Naive thymus-derived CD4-positive, alpha-beta T cell (primary cell): ENCODE measurements around the gene SLC9A3. TPM values are rescaled to one million over a fixed set of nuclear protein-coding genes. Genes with fewer than 3 reads are reported as not detected.

Experiments
- ATAC-seq: fragments of 150-1000 bp; cut with Tn5 transposase; 2 replicates; pipeline ENCODE4 v1.10.0; 2021; ENCODE audit warnings: mild to moderate bottlenecking, moderate library complexity
- CTCF ChIA-PET: fragments of 350-600 bp; sonication (Branson Sonifier 250); formaldehyde crosslinking; loops from one replicate; lab custom pipeline; 2021; ENCODE audit warnings: antibody characterized with exemption; lab: Charles Lee
- POLR2A ChIA-PET: fragments of 350-600 bp; sonication (Branson Sonifier 250); formaldehyde crosslinking; loops from one replicate; lab custom pipeline; 2021; ENCODE audit warnings: antibody characterized with exemption, inconsistent platforms; lab: Charles Lee
- DNase-seq, 9 donors: peaks; one replicate each; pipeline versions ENCODE4 v3.0.0 to v3.0.0-alpha.2; 2020 to 2022; ENCODE audit warnings: mixed read lengths in 1 of 9
- H3K27ac ChIP-seq: one replicate; pipeline ENCODE4 v1.7.0; 2013; ENCODE audit warnings: mild to moderate bottlenecking, low read depth, low read length, moderate library complexity
- H3K27me3 ChIP-seq, 2 donors: one replicate each; pipeline ENCODE4 v1.7.0; 2013; ENCODE audit warnings: low read length in 2 of 2, mild to moderate bottlenecking in 2 of 2, moderate library complexity in 2 of 2; ENCODE audit not compliant: control insufficient read depth in 2 of 2, insufficient read depth in 2 of 2
- H3K36me3 ChIP-seq, 3 experiments: 1 replicate in 2 of 3; 2 replicates in 1 of 3; pipeline ENCODE4 v1.7.0; 2013; ENCODE audit warnings: low read length in 3 of 3, mild to moderate bottlenecking in 3 of 3, moderate library complexity in 1 of 3; ENCODE audit not compliant: insufficient read depth in 3 of 3, control insufficient read depth in 2 of 3
- H3K4me1 ChIP-seq, 2 donors: one replicate each; pipeline ENCODE4 v1.7.0; 2013; ENCODE audit warnings: low read length in 2 of 2, mild to moderate bottlenecking in 2 of 2, moderate library complexity in 1 of 2; ENCODE audit not compliant: control insufficient read depth in 2 of 2, insufficient read depth in 2 of 2
- H3K4me3 ChIP-seq: 2 replicates; pipeline ENCODE4 v1.7.0; 2013; ENCODE audit warnings: mild to moderate bottlenecking, low read length
- H3K9me3 ChIP-seq, 3 experiments: 1 replicate in 2 of 3; 2 replicates in 1 of 3; pipeline ENCODE4 v1.7.0; 2013; ENCODE audit warnings: low read length in 3 of 3; ENCODE audit not compliant: control insufficient read depth in 2 of 3
- H3K27ac Mint-ChIP-seq, 9 donors: one replicate each; pipeline ENCODE4 v1.8.0; 2020 to 2022; ENCODE audit warnings: mixed read lengths in 9 of 9, mild to moderate bottlenecking in 8 of 9, moderate library complexity in 5 of 9, inconsistent platforms in 2 of 9
- H3K27me3 Mint-ChIP-seq, 5 donors: one replicate each; pipeline ENCODE4 v1.8.0; 2021 to 2022; ENCODE audit warnings: mixed read lengths in 5 of 5, mild to moderate bottlenecking in 1 of 5
- H3K36me3 Mint-ChIP-seq, 5 donors: one replicate each; pipeline ENCODE4 v1.8.0; 2020 to 2022; ENCODE audit warnings: mixed read lengths in 5 of 5, mild to moderate bottlenecking in 3 of 5, inconsistent platforms in 1 of 5
- H3K4me1 Mint-ChIP-seq, 7 donors: one replicate each; pipeline ENCODE4 v1.8.0; 2020 to 2022; ENCODE audit warnings: mixed read lengths in 7 of 7, mild to moderate bottlenecking in 3 of 7, inconsistent platforms in 1 of 7
- H3K4me3 Mint-ChIP-seq, 10 donors: one replicate each; pipeline ENCODE4 v1.8.0; 2020 to 2022; ENCODE audit warnings: mild to moderate bottlenecking in 10 of 10, mixed read lengths in 10 of 10, moderate library complexity in 6 of 10, inconsistent platforms in 2 of 10
- H3K9me3 Mint-ChIP-seq, 11 donors: one replicate each; pipeline ENCODE4 v1.8.0; 2020 to 2022; ENCODE audit warnings: mixed read lengths in 11 of 11, mild to moderate bottlenecking in 4 of 11, inconsistent platforms in 1 of 11, moderate library complexity in 1 of 11
- intact Hi-C, 2 donors: fragments of 100-400 bp; cut with micrococcal nuclease; formaldehyde crosslinking; loops; one replicate each; pipeline ENCODE4 v1.15.1; 2023
- polyA plus RNA-seq, 2 donors: library from polyadenylated mRNA; unstranded; fragments of 300-500 nt; fragmentation: Illumina TruSeq; gene quantifications; one replicate each; pipeline ENCODE4 v1.2.3, GENCODE V29; 2021
- total RNA-seq, 6 experiments: library from RNA in 5 of 6; stranded (reverse) in 5 of 6; gene quantifications; 1 replicate in 5 of 6; 2 replicates in 1 of 6; pipeline ENCODE4 v1.2.3 and lab custom pipeline; 2021 to 2026

The SLC9A3 gene
- total and polyA plus RNA-seq, 7 experiments from 2014 or later, result 1.5 to 5.5 (median 3.2) TPM

DNA sequence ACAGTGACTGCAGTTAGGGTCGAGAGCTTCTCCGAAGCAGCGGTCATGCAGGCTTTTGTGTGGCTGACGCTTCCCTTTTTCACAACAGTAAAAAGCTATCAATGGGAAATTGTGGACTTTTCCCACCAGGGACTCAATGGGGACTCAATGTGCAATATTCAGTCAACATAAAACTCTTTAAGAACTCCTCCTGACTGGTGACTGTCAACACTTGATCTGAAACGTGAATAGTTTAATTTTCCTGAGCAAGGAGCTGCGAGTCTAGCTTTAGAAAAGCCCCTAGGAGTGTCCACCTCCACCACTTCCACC is 52.5 kb downstream of the SLC9A3 start:
- ChIA-PET CTCF (interaction anchor here (0.9 to 1.4 kb wide), 2 partner anchors 26 to 283 kb away, joined by 3 to 7 read pairs; no protein-coding TSS in a partner anchor), POLR2A (interaction anchor here (1.0 to 2.7 kb wide), 3 partner anchors 7 to 140 kb away, joined by 5 to 13 read pairs (median 6); partner anchors contain the start of gene CEP72)
- peaks cover 0 to 15% (median 0%) of the 10 kb centered on the region in 3 experiments for H3K36me3 ChIP-seq
- DNase-seq (no peak), ATAC-seq (no peak)
- Mint-ChIP-seq H3K4me3 (peak overlapping the region; percentile 80 to 91 (median 84)), H3K9me3 (no peaks in the 10 kb centered on the region), H3K36me3 (peaks cover 0 to 5% (median 3%) of the 10 kb centered on the region in 5 donors), H3K27me3 (peaks cover 0 to 8% (median 0%) of the 10 kb centered on the region in 5 donors), H3K27ac (peak overlapping the region; percentile 73 to 92 (median 87)), H3K4me1 (peaks cover 13 to 22% (median 19%) of the 10 kb centered on the region in 7 donors)
- peak overlapping the region; percentile 95 for H3K27ac ChIP-seq
- H3K4me3 ChIP-seq, result peak overlapping the region; percentile 82
- peaks cover 14 to 18% of the 10 kb centered on the region in 2 donors for H3K4me1 ChIP-seq
- H3K27me3 ChIP-seq, result peaks cover 0 to 3% of the 10 kb centered on the region in 2 donors
- H3K9me3 ChIP-seq, result no peaks in the 10 kb centered on the region
- intact Hi-C loops, result loop anchor here (2.0 to 5.0 kb wide), 3 partner anchors 25 to 916 kb away; partner anchors contain the start of gene ZDHHC11B (in 1 of the 2)

- ChIA-PET POLR2A (interaction anchor here (2.3 kb wide), 1 partner anchor 141 kb away, joined by 6 read pairs; the partner anchor contains the start of gene CEP72), CTCF (interaction anchor here (1.4 kb wide), 1 partner anchor 25 kb away, joined by 7 read pairs; no protein-coding TSS in a partner anchor)
- peaks cover 0 to 2% (median 0%) of the 10 kb centered on the region in 11 donors for H3K9me3 Mint-ChIP-seq
- peak overlapping the region; percentile 80 to 91 (median 84) for H3K4me3 Mint-ChIP-seq
- ATAC-seq (no peak), DNase-seq (no peak)
- Histone ChIP-seq H3K27me3 (peaks cover 0 to 3% of the 10 kb centered on the region in 2 donors), H3K27ac (peak overlapping the region; percentile 95), H3K4me3 (peak overlapping the region; percentile 82), H3K9me3 (no peaks in the 10 kb centered on the region), H3K36me3 (peaks cover 0 to 21% (median 0%) of the 10 kb centered on the region in 3 experiments), H3K4me1 (peaks cover 14 to 18% of the 10 kb centered on the region in 2 donors)
- peaks cover 16 to 26% (median 19%) of the 10 kb centered on the region in 7 donors for H3K4me1 Mint-ChIP-seq
- H3K36me3 Mint-ChIP-seq, result peaks cover 0 to 5% (median 3%) of the 10 kb centered on the region in 5 donors
- peak overlapping the region; percentile 73 to 92 (median 87) for H3K27ac Mint-ChIP-seq
- intact Hi-C loops, result loop anchor here in 1 of 2 donors (5.0 kb wide), 1 partner anchor 916 kb away; no protein-coding TSS in a partner anchor
- H3K27me3 Mint-ChIP-seq, result peaks cover 0 to 8% (median 0%) of the 10 kb centered on the region in 5 donors
Observed at GRCh38 chr5:470961-471749, 53.1 kb downstream of the SLC9A3 start.

DNA sequence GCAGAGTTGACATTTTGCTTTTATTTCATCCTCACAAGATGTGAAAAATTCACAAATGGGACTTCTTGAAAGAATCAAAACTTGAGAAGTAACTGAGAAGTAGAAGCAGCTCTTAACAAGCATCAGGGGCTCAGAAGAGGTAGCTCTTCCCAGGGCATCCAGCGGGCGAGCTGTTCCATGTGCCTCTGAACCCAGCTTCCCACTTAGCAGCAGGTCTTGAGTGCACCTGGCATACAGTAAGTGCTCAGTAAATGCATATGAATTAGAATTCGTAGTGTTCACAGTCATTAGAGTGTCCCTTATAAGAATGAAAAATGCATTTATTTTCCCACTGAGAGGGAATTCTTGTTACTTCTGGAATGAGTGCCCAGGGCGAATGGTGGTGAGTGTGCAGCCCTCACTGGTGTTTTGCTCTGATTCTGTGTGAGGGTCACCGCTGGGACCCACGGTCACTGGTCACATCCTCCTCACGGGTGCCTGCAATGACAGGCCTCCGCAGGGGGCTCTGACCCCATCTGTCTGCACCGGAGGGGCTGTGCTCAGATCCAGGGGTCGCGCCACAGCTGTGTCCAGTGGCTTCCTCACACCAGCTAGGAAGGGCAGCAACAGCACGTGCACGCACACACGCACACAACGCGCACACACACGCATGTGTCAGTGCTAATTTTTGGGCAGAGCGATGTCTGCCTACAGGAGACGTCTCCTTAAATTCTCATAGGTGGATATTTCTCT is 54.3 kb downstream of the SLC9A3 start:
- intact Hi-C loops, result loop anchor here in 1 of 2 donors (5.0 kb wide), 1 partner anchor 917 kb away; no protein-coding TSS in a partner anchor
- H3K4me3 Mint-ChIP-seq, result peak overlapping the region in 6 of 10 donors; percentile 7 to 88 (median 22)

GRCh38 chr5:468401-468800 is 55.8 kb downstream of the SLC9A3 start:
- H3K27me3 ChIP-seq, result no peaks in the 10 kb centered on the region
- intact Hi-C loops, result no loop called here
- no peak overlapping the region for H3K27ac ChIP-seq
- Mint-ChIP-seq H3K9me3 (peaks cover 0 to 2% (median 0%) of the 10 kb centered on the region in 11 donors), H3K27ac (no peak overlapping the region), H3K27me3 (no peaks in the 10 kb centered on the region), H3K4me3 (no peak overlapping the region), H3K4me1 (peaks cover 17 to 38% (median 28%) of the 10 kb centered on the region in 7 donors), H3K36me3 (peaks cover 3 to 14% (median 8%) of the 10 kb centered on the region in 5 donors)
- ATAC-seq, result no peak
- H3K4me1 ChIP-seq, result peaks cover 24 to 29% of the 10 kb centered on the region in 2 donors
- H3K36me3 ChIP-seq, result peaks cover 0 to 22% (median 0%) of the 10 kb centered on the region in 3 experiments
- H3K4me3 ChIP-seq, result no peak overlapping the region
- no peak for DNase-seq
- POLR2A ChIA-PET, result no interaction called here
- no peaks in the 10 kb centered on the region for H3K9me3 ChIP-seq
- CTCF ChIA-PET, result no interaction called here

More for the DNA sequence above, 54.3 kb downstream of the SLC9A3 start:
- no peak overlapping the region for H3K4me3 ChIP-seq
- peaks cover 0 to 5% (median 0%) of the 10 kb centered on the region in 5 donors for H3K27me3 Mint-ChIP-seq
- H3K4me1 Mint-ChIP-seq, result peaks cover 16 to 26% (median 17%) of the 10 kb centered on the region in 7 donors
- ATAC-seq, result no peak
- H3K36me3 ChIP-seq, result peaks cover 0 to 22% (median 0%) of the 10 kb centered on the region in 3 experiments
- peaks cover 0 to 6% (median 3%) of the 10 kb centered on the region in 5 donors for H3K36me3 Mint-ChIP-seq
- H3K4me1 ChIP-seq, result peaks cover 16 to 18% of the 10 kb centered on the region in 2 donors
- CTCF ChIA-PET, result no interaction called here
- no peak for DNase-seq
- POLR2A ChIA-PET, result no interaction called here
- peak overlapping the region in 5 of 9 donors; percentile 6 to 50 (median 16) for H3K27ac Mint-ChIP-seq
- H3K27ac ChIP-seq, result no peak overlapping the region
- no peaks in the 10 kb centered on the region for H3K9me3 ChIP-seq
- peaks cover 0 to 2% (median 0%) of the 10 kb centered on the region in 11 donors for H3K9me3 Mint-ChIP-seq
- H3K27me3 ChIP-seq, result no peaks in the 10 kb centered on the region

DNA sequence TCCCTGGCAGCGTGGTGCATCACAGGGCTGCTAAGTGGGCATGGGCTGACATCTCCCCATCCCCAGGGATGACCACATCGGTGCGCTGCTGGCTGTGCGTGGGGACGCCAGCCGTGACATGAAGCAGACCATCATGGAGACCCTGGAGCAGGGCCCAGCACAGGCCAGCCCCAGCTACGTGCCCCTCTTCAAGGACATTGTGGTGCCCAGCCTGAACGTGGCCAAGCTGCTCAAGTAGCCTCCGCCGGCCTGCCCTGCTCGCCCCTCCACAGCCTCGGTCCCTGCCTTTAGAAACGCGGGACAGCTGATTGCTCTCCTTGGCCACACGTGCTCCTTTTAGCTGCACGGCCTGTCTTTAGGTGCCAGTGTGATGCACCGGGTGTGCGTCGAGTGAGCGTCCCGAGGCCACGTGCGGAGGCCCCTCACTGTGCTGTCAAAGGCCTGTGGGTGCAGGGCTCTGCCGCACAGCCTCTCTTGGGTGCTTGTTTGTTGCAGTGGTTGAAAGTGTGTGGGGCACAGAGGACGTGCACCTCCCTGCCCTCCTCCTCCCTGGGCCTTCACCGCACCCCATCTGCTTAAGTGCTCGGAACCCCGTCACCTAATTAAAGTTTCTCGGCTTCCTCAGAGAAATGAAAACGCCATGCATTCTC is 57.5 kb downstream of the SLC9A3 start:
- POLR2A ChIA-PET, result no interaction called here
- no peak overlapping the region for H3K4me3 Mint-ChIP-seq
- peak overlapping the region in 3 of 9 donors; percentile 71 to 79 (median 71) for H3K27ac Mint-ChIP-seq
- no peak for DNase-seq
- Histone ChIP-seq H3K4me1 (peaks cover 16 to 27% of the 10 kb centered on the region in 2 donors), H3K4me3 (no peak overlapping the region), H3K27me3 (no peaks in the 10 kb centered on the region), H3K27ac (no peak overlapping the region), H3K9me3 (no peaks in the 10 kb centered on the region), H3K36me3 (peaks cover 0 to 29% (median 7%) of the 10 kb centered on the region in 3 experiments)
- peaks cover 14 to 39% (median 26%) of the 10 kb centered on the region in 7 donors for H3K4me1 Mint-ChIP-seq
- intact Hi-C loops, result no loop called here
- ATAC-seq, result no peak
- H3K9me3 Mint-ChIP-seq, result peaks cover 0 to 2% (median 0%) of the 10 kb centered on the region in 11 donors
- CTCF ChIA-PET, result interaction anchor here (0.6 kb wide), 1 partner anchor 189 kb away, joined by 4 read pairs; no protein-coding TSS in a partner anchor
- H3K27me3 Mint-ChIP-seq, result no peaks in the 10 kb centered on the region
- H3K36me3 Mint-ChIP-seq, result peaks cover 6 to 24% (median 15%) of the 10 kb centered on the region in 5 donors
